NCI-H524 (cell line): ENCODE data around the gene CDH23.

ENCODE experiments used
- DNase-seq, 2 experiments: peaks; one replicate each; lab custom pipeline; 2025; lab: John Stamatoyannopoulos, UW

CDH23 gene

DNA sequence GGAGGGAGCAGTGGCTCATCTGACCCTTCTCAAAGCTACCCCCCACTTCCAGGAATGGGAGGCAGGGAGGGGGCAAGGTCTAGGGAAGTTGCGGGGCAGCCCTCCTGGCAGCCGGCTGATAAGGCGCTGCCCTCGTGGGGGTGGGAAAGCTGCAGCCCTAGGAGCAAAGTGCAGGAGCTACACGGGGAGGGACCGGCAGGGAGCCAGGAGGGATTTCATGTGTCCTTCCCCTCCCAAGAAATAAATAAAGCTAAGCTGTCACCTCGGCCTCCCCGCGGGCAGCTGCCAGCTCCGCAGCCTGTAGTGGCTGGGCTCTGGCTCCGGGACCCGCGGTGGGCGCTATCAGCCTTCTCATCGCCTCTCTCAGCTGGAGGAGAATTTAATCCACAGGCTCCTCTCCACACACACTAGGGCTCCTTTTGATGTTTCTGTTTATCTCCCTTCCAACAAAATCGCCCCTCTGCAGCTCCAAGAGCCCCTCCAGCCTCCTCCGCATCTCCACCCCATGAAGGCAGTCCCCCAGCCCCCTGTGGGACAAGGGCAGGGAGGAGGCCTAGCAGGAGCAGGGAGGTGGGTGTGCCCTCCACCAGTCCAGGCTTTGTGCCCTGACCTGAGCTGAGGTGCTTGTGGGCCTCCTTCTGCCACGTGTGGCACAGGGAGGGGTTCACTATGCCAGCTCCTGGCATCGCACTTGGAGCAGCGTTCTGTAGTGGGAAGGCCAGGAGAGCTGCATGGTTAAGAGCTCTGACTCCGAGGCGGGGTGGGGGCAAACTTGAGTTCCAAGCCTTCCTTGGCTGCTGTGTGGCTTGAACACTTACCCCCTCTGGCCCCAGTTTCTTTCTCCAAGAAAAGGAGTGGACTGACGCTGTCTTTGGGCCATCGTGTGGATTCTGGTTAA is 242.4 kb downstream of the CDH23 start:
- peak in 1 of 2 experiments; percentile 30 for DNase-seq

GRCh38 chr10:71640607-71641006 is 243.9 kb downstream of the CDH23 start:
- no peak for DNase-seq

- no peak for DNase-seq
Observed at GRCh38 chr10:71641449-71641848, 244.7 kb downstream of the CDH23 start.

DNA sequence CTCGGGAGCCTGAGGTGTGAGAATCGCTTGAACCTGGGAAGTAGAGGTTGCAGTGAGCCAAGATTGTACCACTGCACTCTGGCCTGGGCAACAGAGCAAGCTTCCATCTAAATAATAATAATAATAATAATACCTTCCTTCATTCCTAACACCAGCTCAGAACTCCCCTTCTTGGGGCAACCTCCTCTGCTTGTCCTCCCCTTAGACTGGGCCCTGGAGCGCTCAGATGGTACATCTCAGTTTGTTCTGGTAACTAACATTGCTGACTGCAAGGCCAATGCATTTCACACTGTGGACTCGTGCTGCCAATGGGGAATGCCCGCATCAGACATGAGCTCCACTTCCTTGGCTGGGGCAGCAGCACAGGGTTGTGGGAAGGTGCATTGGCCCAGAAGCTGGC is 245.3 kb downstream of the CDH23 start:
- no peak for DNase-seq

DNA sequence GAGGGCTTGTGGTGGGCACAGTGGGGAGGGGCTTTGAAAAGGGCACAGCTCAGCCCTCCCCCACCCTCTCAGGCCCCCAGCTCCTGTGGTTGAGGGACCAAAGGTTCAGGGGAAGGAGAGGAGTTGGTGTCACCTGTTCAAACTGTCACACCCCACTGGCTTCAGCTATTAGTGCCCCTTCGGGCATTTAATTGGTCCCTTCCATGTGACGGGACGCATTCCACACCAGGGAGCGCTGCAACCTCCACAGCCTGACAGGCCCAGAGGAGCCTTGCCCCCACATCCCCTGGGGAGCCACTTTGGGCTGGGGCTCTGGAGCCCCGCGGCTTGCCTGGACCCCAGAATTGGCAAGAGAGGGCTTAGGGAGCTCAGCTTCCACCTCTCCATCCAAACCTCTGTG is 247.2 kb downstream of the CDH23 start:
- no peak for DNase-seq

DNA sequence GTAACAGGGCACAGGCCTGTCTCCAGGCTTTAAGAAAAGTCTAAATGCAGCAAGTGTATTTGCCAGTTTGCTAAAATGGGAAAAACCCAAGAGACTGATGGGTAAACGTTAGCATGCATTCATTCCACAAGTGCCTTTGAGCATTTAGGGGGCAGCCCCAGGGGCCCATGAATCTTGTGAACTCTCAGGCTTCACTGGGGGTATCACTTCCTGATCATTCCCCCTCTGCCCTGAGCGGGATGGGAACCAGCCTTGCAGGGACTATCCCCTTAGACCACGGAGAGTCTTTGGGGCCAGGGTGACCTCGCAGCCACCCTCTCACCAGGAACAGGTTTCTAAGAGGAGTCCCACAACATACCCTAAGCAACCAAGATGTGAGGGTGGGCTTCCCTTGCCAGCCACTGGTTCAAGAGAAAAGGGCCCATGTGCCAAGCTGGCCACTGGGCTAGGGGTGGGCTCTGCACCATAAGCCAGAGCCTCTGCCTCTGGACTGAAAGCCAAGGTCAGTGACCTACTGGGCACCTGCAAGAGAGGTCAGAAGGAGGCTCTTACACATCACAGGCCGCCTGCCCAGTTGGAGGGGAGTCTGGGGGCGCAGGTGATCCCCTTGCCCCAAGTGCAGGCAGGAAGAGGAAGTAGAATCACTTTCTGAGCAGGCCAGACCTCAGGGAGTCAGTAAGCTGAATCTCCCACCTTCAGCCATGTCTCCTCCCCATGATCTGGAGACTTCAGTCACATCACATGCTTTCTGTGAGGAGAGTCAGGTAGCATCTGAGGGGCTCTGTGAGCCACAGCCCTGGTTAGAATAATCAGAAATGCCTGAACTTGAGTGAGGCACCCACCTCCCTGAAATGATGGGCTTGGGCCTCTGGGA is 247.8 kb downstream of the CDH23 start:
- no peak for DNase-seq

GRCh38 chr10:71645185-71645584 is 248.5 kb downstream of the CDH23 start:
- no peak for DNase-seq

- no peak for DNase-seq
Observed at GRCh38 chr10:71646037-71646436, 249.3 kb downstream of the CDH23 start.

DNA sequence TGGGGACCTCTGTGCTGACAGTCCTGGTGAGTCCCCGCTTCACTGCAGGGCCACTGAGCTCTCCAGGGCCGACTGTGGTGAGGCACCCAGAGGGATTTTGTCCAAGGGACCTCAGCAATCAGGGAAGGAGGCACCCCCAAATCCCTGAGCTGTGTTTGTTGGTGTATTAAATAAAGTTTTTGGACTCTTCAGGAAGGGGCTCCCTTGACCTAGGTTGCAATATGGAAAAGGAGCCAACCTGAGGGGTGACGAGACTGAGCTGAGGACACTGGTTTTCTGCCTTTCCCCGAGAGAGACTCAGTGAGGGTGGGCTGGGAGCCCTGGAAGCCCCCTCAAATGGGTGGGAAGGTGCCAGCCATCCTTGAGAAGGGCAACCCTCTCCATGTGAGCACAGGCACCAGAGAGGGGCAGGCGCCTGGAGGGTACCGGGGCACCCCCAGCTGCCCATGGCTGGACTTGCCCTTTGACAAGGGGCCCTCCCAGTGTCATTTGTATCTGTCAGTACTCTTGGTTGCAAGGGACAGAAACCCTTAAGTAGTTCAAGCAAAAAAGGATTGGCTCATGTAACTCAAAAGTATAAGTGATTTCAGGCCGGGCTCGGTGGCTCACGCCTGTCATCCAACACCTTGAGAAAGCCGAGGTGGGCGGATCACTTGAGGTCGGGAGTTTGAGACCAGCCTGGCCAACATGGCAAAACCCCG is 250.0 kb downstream of the CDH23 start:
- no peak for DNase-seq

DNA sequence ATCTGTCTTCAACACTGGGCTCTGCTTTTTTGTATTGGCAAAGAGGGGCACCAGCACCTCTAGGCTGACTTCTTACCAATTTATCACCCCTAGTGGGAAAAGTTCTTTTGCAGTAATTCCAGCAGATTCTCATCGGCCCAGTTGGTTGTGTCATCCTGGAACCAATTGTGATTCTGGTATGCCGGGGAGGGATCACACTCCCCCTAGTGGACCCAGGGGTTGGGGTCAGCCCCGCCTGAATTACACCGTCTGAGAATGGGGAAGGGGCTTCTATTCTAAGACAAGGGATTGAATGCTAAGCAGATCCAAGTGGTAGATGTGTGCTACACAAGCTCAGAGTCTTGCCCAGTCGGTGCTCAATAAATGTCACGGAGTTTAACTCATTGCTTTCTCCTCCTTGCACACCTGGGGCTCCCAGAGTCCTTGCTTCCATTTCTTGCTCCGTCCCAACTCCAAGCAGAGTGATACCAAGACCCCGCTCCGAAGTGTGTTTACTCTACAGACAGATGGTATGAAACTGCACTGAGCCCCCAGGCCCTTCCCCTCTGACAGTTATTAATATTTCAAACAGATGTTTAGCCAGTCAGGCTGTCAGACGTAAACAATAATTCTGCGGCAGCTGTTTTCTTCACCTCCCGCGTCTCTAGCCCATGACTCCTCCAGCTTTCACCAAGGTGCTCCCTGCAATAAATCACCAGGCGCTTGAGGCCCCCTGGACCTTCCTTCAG is 251.0 kb downstream of the CDH23 start:
- peak; percentile 41 to 69 for DNase-seq

DNA sequence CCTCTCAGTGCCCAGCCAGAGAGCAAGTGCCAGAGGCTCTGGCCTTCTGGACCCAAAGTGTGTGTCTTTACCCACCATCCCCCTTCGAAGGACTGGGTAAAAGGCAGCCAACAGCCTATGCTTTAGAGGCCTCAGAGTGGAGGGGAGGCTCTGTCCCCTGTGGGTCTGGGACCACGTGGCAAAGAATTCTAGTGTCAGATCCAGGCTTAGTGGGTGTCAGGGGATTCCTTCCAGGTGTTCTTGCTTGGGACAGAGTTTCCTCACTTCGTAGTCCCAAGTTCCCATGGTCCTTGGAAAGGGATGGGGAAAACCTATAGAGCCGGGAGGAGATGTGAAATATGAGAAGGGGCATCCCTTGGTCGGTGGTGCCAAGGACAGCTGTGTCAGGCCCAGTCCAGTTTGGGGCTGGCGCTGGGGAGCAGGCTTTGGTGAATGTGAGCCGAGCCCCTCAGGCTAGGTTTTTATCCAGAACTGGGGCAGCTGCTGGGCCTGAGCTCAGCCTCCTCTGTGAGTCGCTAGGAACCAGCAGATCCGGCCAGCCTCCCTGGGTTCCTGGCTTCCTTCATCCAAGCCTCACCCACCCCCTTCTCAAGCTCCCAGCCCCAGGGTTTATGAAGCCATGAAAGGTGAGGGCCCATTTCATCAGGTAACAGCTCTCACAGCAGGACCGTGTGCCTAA is 251.7 kb downstream of the CDH23 start:
- DNase-seq = no peak

DNA sequence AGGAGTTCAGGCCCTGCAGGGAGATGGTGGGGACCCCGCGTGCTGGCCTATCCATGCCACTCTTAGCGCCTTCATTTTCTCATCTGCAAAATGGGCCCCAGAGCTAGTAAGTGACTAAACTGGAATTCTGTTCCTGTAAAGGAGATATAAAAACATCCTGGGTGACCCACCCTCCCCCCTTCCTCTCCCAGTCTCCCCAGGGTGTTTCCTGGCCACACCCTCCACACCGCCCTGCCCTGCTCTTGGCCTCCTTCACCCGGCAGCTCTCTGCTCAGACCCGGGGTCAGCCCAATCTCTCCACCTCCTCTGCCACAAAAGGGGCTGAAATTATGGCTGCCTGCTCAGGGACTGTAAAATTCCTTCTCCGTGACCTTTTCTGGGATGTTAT is 252.2 kb downstream of the CDH23 start:
- DNase-seq = no peak

- no peak for DNase-seq
Observed at GRCh38 chr10:71649631-71650030, 252.9 kb downstream of the CDH23 start.

- DNase-seq = no peak
Observed at GRCh38 chr10:71650397-71650796, 253.7 kb downstream of the CDH23 start.

GRCh38 chr10:71651428-71651827 is 254.7 kb downstream of the CDH23 start:
- no peak for DNase-seq

GRCh38 chr10:71651928-71652327 is 255.2 kb downstream of the CDH23 start:
- no peak for DNase-seq

DNA sequence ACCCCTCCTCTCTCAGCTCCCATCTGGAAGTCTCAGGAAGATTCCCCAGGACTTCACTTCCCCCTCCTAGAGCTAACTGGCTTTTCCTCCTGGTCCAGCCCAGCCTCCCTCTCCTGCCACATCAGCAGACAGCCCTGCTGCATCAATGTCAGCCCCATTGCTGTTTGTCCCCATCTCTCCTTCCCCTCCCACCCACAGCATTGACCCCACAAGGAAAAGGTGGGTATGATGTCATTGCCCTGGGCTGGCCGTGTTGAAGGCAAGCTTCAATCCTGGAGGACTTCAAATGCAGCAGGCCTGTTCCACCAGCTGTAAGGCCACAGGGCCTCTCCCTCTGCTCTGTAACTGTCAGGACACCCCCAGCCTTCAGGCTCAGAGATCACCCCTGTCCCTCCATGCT is 256.3 kb downstream of the CDH23 start:
- no peak for DNase-seq

GRCh38 chr10:71656220-71656619 is 259.5 kb downstream of the CDH23 start:
- no peak for DNase-seq

GRCh38 chr10:71657604-71658466 is 261.1 kb downstream of the CDH23 start:
- DNase-seq = no peak

DNA sequence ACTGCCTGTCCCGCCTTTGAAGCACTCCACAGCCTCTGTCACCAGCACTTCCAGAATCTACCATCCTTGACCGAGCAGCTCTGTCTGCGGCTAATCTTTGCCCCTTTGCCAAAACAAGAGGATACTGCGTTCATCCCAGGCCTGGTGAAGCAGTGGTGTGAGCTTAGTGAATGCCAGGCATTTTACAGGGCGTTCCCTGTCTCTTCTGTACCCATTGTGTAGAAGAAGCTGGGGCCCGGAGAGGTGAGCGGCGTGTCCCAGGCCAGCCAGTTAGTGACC is 261.7 kb downstream of the CDH23 start:
- DNase-seq = no peak
